Large intestine (tissue), 3 donors: Measurements from ENCODE around the gene IYD. TPM values are rescaled to one million over a fixed set of nuclear protein-coding genes. Genes with fewer than 3 reads are reported as not detected.
A peak's percentile ranks its signal among the peaks of the same experiment; 100 is the strongest.

Experiments
- DNase-seq, 2 donors: peaks; one replicate each; pipeline versions ENCODE4 v3.0.0 to v3.0.0-alpha.2; 2013
- H3K27ac ChIP-seq: one replicate; pipeline ENCODE4 v1.5.1; 2013; ENCODE audit warnings: low read length
- H3K27me3 ChIP-seq: 2 replicates; pipeline ENCODE4 v1.6.1; 2013; ENCODE audit warnings: low read length; ENCODE audit not compliant: control insufficient read depth, insufficient read depth
- H3K36me3 ChIP-seq: 2 replicates; pipeline ENCODE4 v1.6.1; 2013; ENCODE audit warnings: low read length; ENCODE audit not compliant: control insufficient read depth, insufficient read depth
- H3K4me1 ChIP-seq: one replicate; pipeline ENCODE4 v1.6.1; 2013; ENCODE audit warnings: low read length; ENCODE audit not compliant: control insufficient read depth, insufficient read depth
- H3K4me3 ChIP-seq: one replicate; pipeline ENCODE4 v1.5.1; 2013; ENCODE audit warnings: low read length
- H3K9me3 ChIP-seq: one replicate; pipeline ENCODE4 v1.6.1; 2013; ENCODE audit warnings: mild to moderate bottlenecking, low read depth, low read length, moderate library complexity; ENCODE audit not compliant: control insufficient read depth
- WGBS: methylation state at CpG from one replicate; pipeline ENCODE4 v1.1.5; 2013; ENCODE audit warnings: low lambda C conversion rate; ENCODE audit not compliant: insufficient coverage; 5-methylcytosine and 5-hydroxymethylcytosine counted together
- polyA plus RNA-seq: library from polyadenylated mRNA; unstranded; fragments of 120-200 nt; gene quantifications from one replicate; pipeline ENCODE4 v1.2.1, GENCODE V29; 2013

IYD gene
- polyA plus RNA-seq, 1 donor, result 15.9 TPM

DNA sequence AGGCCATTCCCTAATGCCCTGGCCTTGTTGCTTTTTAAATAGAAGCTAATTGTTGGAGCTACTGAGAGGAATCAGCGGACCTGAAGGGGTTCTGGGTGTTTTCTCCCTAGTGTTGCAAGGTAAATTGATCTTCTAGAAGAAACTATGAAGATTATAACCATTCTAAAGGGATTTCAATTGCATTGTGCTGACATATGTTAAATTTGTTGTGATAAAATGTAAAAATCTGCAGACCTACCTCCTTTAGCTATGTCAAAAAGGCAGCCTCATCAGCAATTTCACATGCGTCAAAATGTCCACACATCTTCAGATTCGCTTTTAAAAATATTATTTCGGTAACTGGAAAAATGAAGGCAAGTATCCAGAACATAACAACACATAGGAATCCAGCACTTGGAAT, 44.4 kb downstream of the IYD start:
- H3K4me1 ChIP-seq, result peaks cover 5% of the 10 kb centered on the region
- 100% methylated on average over 1 of the region's 4 CpGs for WGBS
- H3K4me3 ChIP-seq, result no peak overlapping the region
- no peak for DNase-seq
- H3K9me3 ChIP-seq, result no peaks in the 10 kb centered on the region
- H3K27ac ChIP-seq, result no peak overlapping the region
- H3K27me3 ChIP-seq, result no peaks in the 10 kb centered on the region
- no peaks in the 10 kb centered on the region for H3K36me3 ChIP-seq

DNA sequence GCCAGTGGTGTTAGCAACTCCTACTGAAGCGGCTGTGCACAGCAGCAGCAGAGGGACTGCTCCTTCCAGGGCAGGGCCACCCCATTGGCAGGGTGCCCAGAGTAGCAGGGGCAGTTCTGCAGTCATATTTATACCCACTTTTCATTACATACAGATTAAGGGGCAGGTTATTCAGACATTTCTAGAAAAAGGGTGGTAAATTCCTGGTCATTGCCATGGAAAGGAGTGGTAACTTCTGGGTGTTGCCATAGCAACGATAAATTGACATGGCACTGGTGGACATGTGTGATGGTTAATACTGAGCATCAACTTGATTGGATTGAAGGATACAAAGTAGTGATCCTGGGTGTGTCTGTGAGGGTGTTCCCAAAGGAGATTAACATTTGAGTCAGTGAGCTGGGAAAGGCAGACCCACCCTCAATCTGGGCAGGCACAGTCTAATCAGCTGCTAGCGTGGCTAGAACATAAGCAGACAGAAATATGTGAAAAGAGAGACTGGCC, 45.0 kb downstream of the IYD start:
- DNase-seq, result no peak
- peaks cover 10% of the 10 kb centered on the region for H3K4me1 ChIP-seq
- no peak overlapping the region for H3K4me3 ChIP-seq
- WGBS, result no CpG with 5 or more reads among the region's 3 CpGs
- H3K9me3 ChIP-seq, result no peaks in the 10 kb centered on the region
- no peaks in the 10 kb centered on the region for H3K27me3 ChIP-seq
- no peaks in the 10 kb centered on the region for H3K36me3 ChIP-seq
- H3K27ac ChIP-seq, result no peak overlapping the region

DNA sequence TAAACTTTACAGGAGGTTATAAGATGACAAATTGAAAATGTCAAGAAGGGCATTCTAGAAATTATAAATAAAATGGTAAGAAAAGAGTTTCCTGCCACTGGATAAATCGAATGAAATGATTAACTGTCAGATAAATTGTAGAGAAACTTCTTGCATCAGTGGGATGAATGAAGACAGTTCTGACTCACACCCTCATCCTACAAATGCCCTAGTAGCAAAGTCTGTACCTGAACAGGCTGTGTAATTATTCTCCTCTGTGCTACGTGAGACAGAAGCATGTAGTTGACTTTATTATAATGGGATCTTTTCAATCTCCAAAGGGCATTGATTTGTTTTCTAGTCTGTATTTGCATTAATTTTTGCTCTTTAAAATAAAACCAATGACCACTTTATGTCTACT, 47.3 kb downstream of the IYD start:
- no peaks in the 10 kb centered on the region for H3K36me3 ChIP-seq
- H3K4me1 ChIP-seq, result peaks cover 6% of the 10 kb centered on the region
- H3K27ac ChIP-seq, result no peak overlapping the region
- H3K27me3 ChIP-seq, result no peaks in the 10 kb centered on the region
- no peak overlapping the region for H3K4me3 ChIP-seq
- no peaks in the 10 kb centered on the region for H3K9me3 ChIP-seq
- DNase-seq, result no peak
- WGBS, result 100% methylated on average over 1 of the region's 2 CpGs

DNA sequence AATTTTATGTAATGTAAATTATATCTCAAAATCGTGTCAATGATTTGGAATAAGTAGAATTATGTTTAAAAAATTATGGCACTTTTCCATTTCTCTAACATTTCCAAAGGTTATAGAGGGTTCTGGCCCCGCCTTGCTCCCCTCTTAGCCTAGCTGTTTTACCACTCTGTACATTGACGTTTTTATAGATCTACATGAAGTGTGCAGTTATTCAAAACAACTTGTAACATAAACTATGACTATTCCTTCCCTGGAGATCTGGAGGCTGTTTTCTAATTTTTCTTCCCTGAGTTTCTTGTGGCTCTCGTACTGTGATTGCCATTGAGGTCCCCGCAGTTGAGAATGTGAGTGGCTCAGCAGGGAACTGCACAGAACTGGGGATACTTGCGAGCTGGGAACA, 48.4 kb downstream of the IYD start:
- no peak for DNase-seq
- WGBS, result 50% methylated on average over 2 of the region's 6 CpGs
- Histone ChIP-seq H3K36me3 (no peaks in the 10 kb centered on the region), H3K27ac (no peak overlapping the region), H3K4me3 (no peak overlapping the region), H3K4me1 (peaks cover 6% of the 10 kb centered on the region), H3K27me3 (no peaks in the 10 kb centered on the region), H3K9me3 (no peaks in the 10 kb centered on the region)

DNA sequence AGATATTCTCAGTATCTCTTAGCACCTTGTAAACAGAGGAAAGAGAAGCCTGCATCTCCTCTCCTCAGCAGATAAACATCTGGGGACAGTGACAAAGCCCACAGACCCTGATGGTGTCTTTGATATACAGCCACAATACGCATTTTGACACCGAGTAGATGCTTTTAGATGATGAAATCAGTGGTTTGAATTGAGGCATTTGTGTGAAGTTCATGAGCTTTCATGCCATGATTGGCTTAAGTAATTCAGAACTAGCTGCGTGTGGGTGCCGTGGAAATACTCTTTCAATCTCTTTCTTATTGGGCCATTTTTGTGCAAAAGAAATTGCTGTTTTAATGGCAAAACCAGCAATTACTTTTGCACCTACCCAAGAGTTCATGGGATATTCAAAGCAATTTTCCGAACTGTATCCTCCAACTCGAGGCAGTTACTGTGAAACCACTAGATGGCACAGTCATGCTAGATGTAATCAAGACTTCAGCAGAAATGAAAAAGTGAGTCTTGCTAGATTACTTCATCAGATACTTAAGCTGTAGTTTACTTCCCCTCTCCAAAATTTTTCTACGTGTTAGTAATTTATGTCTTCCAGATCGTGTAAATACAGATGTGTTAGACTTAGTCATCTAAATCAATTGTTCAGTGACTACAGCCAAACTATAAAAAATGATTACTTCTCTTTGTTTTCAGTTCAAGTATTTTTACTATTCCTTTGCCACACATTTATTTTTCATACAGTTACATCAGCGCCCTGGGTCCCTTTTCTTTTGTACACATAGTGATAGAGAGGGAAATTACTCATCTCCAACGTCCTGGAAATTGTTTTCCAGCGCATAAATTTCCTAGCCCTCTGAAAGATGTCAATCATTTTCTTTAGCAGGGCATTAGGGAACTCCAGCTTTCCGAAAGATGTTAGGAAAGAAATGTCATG, 49.4 kb downstream of the IYD start:
- peak; percentile 56 to 70 for DNase-seq
- 11% methylated on average over 6 of the region's 12 CpGs for whole genome bisulfite sequencing
- Histone ChIP-seq H3K9me3 (no peaks in the 10 kb centered on the region), H3K36me3 (no peaks in the 10 kb centered on the region), H3K27ac (no peak overlapping the region), H3K4me1 (peaks cover 6% of the 10 kb centered on the region), H3K27me3 (no peaks in the 10 kb centered on the region), H3K4me3 (no peak overlapping the region)

DNA sequence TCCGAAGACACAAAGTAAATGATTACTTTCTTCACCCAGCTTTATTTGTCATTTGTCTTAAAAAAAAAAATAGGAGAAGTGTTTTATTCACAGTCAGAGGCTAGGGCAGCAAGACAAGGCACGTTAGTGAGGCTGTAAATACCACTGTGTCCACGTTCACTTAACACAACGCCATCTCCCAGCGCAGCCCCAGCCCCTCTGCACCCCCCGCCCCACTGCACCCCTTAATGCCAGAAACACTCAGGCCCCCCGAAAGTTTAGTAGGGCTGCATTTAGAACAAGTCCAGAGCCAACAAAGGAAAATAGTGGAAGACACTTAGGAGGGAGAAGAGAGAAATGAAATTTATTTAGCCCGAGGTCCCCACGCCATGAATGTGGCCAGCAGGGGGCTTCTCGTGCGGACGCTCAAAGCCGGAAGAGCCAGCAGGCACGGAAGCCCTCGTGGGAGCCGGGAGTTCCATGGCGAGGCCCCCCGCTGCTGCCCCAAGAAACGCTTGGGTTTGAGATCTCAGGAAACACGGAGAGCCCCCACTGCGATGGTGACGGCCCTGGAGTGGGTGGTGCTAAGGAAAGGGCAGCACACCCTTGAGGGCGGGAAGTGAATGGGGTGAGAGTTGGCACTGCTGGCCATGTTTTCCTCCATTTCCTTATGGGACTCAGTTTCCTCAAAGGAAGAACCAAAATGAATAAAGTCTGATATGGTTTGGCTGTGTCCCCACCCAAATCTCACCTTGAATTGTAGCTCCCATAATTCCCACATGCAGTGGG, 50.2 kb downstream of the IYD start:
- H3K9me3 ChIP-seq, result no peaks in the 10 kb centered on the region
- peak overlapping the region; percentile 17 for H3K4me3 ChIP-seq
- peak overlapping the region; percentile 27 for H3K27ac ChIP-seq
- DNase-seq, result peak; percentile 61 to 64
- no peaks in the 10 kb centered on the region for H3K27me3 ChIP-seq
- H3K4me1 ChIP-seq, result peaks cover 6% of the 10 kb centered on the region
- WGBS, result no CpG with 5 or more reads among the region's 23 CpGs
- H3K36me3 ChIP-seq, result no peaks in the 10 kb centered on the region

DNA sequence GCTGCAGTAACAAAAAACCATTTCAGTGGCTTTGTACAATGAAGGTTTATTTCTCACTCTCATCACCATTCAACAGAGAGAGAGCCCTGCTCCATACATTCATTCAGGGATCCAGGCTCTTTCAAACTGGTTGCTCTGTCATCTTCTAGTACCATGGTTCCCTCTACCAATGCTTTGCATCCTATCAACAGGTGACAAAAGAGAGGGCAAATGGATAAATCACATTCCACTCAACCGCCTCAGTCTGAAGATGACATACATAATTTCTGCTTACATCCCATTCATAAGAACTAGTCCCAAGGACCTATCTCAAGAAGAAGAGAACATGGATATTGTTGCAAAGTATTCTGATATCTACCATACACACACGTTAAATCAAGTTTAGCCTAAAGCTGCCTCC, 51.6 kb downstream of the IYD start:
- Histone ChIP-seq H3K9me3 (no peaks in the 10 kb centered on the region), H3K27me3 (no peaks in the 10 kb centered on the region), H3K36me3 (no peaks in the 10 kb centered on the region), H3K4me3 (no peak overlapping the region), H3K4me1 (peaks cover 6% of the 10 kb centered on the region), H3K27ac (no peak overlapping the region)
- no peak for DNase-seq
- WGBS, result no CpG with 5 or more reads among the region's 2 CpGs

DNA sequence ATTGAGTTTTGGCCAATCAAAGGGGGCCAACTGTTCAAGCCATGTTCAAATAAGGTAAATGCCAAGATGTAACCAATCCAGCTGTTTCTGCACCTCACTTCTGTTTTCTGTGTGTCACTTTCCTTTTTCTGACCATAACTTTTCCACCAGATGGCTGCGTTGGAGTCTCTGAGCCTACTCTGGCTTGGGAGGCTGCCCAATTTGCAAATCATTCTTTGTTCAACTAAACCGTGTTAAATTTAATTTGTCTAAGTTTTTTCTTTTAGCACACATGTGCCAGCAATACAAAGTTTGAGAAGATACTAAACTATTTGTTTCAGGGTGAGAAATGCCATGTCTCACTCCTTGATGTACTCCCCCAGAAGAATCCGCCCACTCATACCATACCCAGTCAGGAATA, 52.1 kb downstream of the IYD start:
- no peak for DNase-seq
- WGBS, result 100% methylated on average over 2 of the region's 3 CpGs
- Histone ChIP-seq H3K4me1 (peaks cover 6% of the 10 kb centered on the region), H3K27ac (no peak overlapping the region), H3K36me3 (no peaks in the 10 kb centered on the region), H3K27me3 (no peaks in the 10 kb centered on the region), H3K4me3 (no peak overlapping the region), H3K9me3 (no peaks in the 10 kb centered on the region)

DNA sequence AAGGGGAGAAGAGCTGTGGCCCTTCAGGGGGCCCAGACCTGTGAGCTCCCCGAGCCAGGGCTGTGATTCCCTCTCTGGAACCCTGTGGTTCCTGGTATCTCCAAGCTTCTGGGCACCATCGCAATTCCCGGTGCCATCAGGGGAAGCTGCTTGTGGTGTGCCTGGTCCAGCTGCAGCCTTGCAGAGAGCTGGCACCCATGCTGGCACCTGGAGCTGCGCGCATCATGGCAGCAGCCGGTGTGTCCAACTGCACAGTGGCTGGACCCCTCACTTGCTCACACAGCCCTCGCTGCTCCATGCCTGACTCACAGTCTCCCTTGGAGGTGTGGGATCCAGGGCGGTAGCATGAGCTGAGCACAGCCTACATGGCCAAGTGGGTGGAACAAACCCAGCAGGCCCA, 56.7 kb downstream of the IYD start:
- no peak overlapping the region for H3K4me3 ChIP-seq
- no peak for DNase-seq
- H3K27ac ChIP-seq, result no peak overlapping the region
- no peaks in the 10 kb centered on the region for H3K4me1 ChIP-seq
- no peaks in the 10 kb centered on the region for H3K9me3 ChIP-seq
- no CpG with 5 or more reads among the region's 8 CpGs for WGBS
- H3K36me3 ChIP-seq, result no peaks in the 10 kb centered on the region
- H3K27me3 ChIP-seq, result no peaks in the 10 kb centered on the region

DNA sequence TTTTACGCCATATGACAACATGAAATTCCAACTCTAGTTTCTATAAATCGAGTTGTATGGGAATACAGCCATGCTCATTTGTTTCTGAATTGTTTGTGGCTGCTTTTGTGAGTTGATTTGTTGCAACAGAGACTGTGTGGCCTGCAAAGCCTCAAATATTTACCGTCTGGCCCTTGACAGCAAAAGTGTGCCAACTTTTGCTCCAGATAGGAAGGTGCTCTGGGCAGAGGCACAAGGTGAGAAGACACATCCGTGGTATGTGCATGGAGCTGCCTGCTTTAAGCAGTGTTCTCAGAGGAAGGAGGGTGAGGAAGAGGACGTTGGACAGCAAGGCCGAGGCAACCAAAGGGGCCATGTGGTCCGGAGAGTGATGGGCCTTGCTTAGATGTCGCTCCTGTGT, 57.4 kb downstream of the IYD start:
- Histone ChIP-seq H3K27ac (no peak overlapping the region), H3K36me3 (no peaks in the 10 kb centered on the region), H3K27me3 (no peaks in the 10 kb centered on the region), H3K4me3 (no peak overlapping the region), H3K4me1 (no peaks in the 10 kb centered on the region), H3K9me3 (no peaks in the 10 kb centered on the region)
- 100% methylated on average over 1 of the region's 8 CpGs for WGBS
- no peak for DNase-seq
